Neural cell (in vitro differentiated cells): Measurements from ENCODE around the gene SMIM44. TPM values are rescaled to one million over a fixed set of nuclear protein-coding genes. Genes with fewer than 3 reads are reported as not detected.

Source experiments
- H2AFZ ChIP-seq: fragments of 200-600, 300-800 bp; sonication (generic), shearing (Covaris generic); 2 replicates; pipeline ENCODE4 v1.6.0; 2014; ENCODE audit warnings: low read depth, mild to moderate bottlenecking, antibody characterized with exemption, low read length, moderate library complexity
- H3F3A ChIP-seq: fragments of 200-600 bp; shearing (Covaris generic); 2 replicates; pipeline ENCODE4 v1.6.1; 2016; ENCODE audit warnings: mild to moderate bottlenecking, moderate library complexity, mixed read lengths, antibody characterized with exemption, low read length; ENCODE audit not compliant: insufficient read depth, poor library complexity, severe bottlenecking
- H3K27ac ChIP-seq: fragments of 200-600, 300-800 bp; sonication (generic), shearing (Covaris generic); 2 replicates; pipeline ENCODE4 v1.5.1; 2014; ENCODE audit warnings: mild to moderate bottlenecking, low read length, moderate library complexity
- H3K27me3 ChIP-seq: fragments of 300-800, 200-600 bp; sonication (generic), shearing (Covaris generic); 2 replicates; pipeline ENCODE4 v1.6.0; 2014; ENCODE audit warnings: mild to moderate bottlenecking, low read depth, low read length, moderate library complexity; ENCODE audit not compliant: insufficient read depth
- H3K36me3 ChIP-seq: fragments of 300-800, 200-600 bp; sonication (generic), shearing (Covaris generic); 2 replicates; pipeline ENCODE4 v1.5.1; 2014; ENCODE audit warnings: mild to moderate bottlenecking, antibody characterized with exemption, low read length, moderate library complexity; ENCODE audit not compliant: insufficient read depth
- H3K4me2 ChIP-seq: fragments of 300-800, 200-600 bp; sonication (generic), shearing (Covaris generic); 2 replicates; pipeline ENCODE4 v1.6.0; 2014; ENCODE audit warnings: mild to moderate bottlenecking, low read length
- H3K4me3 ChIP-seq: fragments of 300-800, 200-600 bp; sonication (generic), shearing (Covaris generic); 2 replicates; pipeline ENCODE4 v1.5.1; 2014; ENCODE audit warnings: mild to moderate bottlenecking, low read length, moderate library complexity
- H3K79me2 ChIP-seq: fragments of 200-600 bp; shearing (Covaris generic); replicated peaks from 2 replicates; pipeline ENCODE4 v1.6.0; 2014; ENCODE audit warnings: mild to moderate bottlenecking, low read length, moderate library complexity; ENCODE audit not compliant: insufficient read depth
- H3K9ac ChIP-seq: fragments of 300-800, 200-600 bp; sonication (generic), shearing (Covaris generic); 2 replicates; pipeline ENCODE4 v1.6.1; 2016; ENCODE audit warnings: mild to moderate bottlenecking, low read length, mixed read lengths
- H3K9me2 ChIP-seq: fragments of 200-600 bp; shearing (Covaris generic); 2 replicates; pipeline ENCODE4 v1.6.1; 2016; ENCODE audit warnings: mild to moderate bottlenecking, low read length, mixed read lengths; ENCODE audit not compliant: insufficient read depth
- H3K9me3 ChIP-seq: fragments of 200-600, 300-800 bp; sonication (generic), shearing (Covaris generic); 2 replicates; pipeline ENCODE4 v1.6.1; 2016; ENCODE audit warnings: mild to moderate bottlenecking, mixed run types, low read length, moderate library complexity, mixed read lengths
- H4K20me1 ChIP-seq: fragments of 200-600 bp; shearing (Covaris generic); 2 replicates; pipeline ENCODE4 v1.6.1; 2016; ENCODE audit warnings: mild to moderate bottlenecking, mixed run types; ENCODE audit not compliant: insufficient read depth
- EP300 ChIP-seq: fragments of 450-650 bp; conservative IDR thresholded peaks from 2 replicates; pipeline ENCODE4 v1.6.1; 2014; ENCODE audit warnings: antibody characterized with exemption, mild to moderate bottlenecking, moderate library complexity; ENCODE audit not compliant: poor library complexity, severe bottlenecking
- EZH2 ChIP-seq: fragments of 200-600, 300-800 bp; shearing (Covaris generic), sonication (generic); IDR thresholded peaks from 2 replicates; pipeline ENCODE4 v1.6.1; 2014; ENCODE audit warnings: antibody characterized with exemption, low read length, borderline replicate concordance, mild to moderate bottlenecking; ENCODE audit not compliant: insufficient read depth, poor library complexity, severe bottlenecking
- MXI1 ChIP-seq: fragments of 450-650 bp; conservative IDR thresholded peaks from 2 replicates; pipeline ENCODE4 v1.6.1; 2014; ENCODE audit warnings: antibody characterized with exemption, mild to moderate bottlenecking; ENCODE audit not compliant: poor library complexity, severe bottlenecking
- POLR2AphosphoS5 ChIP-seq: IDR thresholded peaks from 2 replicates; pipeline ENCODE4 v1.6.1; 2012
- RAD21 ChIP-seq: fragments of 450-650 bp; conservative IDR thresholded peaks from 2 replicates; pipeline ENCODE4 v1.6.1; 2014; ENCODE audit warnings: antibody characterized with exemption, mild to moderate bottlenecking, moderate library complexity
- SMC3 ChIP-seq: fragments of 450-650 bp; conservative IDR thresholded peaks from 2 replicates; pipeline ENCODE4 v1.6.1; 2014; ENCODE audit warnings: antibody characterized with exemption, mild to moderate bottlenecking, moderate library complexity; ENCODE audit not compliant: poor library complexity
- TAF1 ChIP-seq: IDR thresholded peaks from 2 replicates; pipeline ENCODE4 v1.6.1; 2012; ENCODE audit warnings: low read depth
- polyA plus RNA-seq: library from polyadenylated mRNA; depleted of rRNA; stranded (reverse); fragments of >200 nt; gene quantifications from 2 replicates; pipeline ENCODE4 v1.2.3, GENCODE V29; 2014
- TF ChIP-seq, protein P1 (sequence below): fragments of 450-650 bp; IDR thresholded peaks from 2 replicates; pipeline ENCODE4 v1.5.1; 2014; ENCODE audit warnings: antibody characterized with exemption, mild to moderate bottlenecking, moderate library complexity; ENCODE audit not compliant: poor library complexity, severe bottlenecking
- TF ChIP-seq, protein P2 (sequence below): IDR thresholded peaks from 2 replicates; pipeline ENCODE4 v1.6.1; 2012; ENCODE audit warnings: borderline replicate concordance

The SMIM44 gene
- polyA plus RNA-seq, 1 donor from 2014 or later: not detected

DNA sequence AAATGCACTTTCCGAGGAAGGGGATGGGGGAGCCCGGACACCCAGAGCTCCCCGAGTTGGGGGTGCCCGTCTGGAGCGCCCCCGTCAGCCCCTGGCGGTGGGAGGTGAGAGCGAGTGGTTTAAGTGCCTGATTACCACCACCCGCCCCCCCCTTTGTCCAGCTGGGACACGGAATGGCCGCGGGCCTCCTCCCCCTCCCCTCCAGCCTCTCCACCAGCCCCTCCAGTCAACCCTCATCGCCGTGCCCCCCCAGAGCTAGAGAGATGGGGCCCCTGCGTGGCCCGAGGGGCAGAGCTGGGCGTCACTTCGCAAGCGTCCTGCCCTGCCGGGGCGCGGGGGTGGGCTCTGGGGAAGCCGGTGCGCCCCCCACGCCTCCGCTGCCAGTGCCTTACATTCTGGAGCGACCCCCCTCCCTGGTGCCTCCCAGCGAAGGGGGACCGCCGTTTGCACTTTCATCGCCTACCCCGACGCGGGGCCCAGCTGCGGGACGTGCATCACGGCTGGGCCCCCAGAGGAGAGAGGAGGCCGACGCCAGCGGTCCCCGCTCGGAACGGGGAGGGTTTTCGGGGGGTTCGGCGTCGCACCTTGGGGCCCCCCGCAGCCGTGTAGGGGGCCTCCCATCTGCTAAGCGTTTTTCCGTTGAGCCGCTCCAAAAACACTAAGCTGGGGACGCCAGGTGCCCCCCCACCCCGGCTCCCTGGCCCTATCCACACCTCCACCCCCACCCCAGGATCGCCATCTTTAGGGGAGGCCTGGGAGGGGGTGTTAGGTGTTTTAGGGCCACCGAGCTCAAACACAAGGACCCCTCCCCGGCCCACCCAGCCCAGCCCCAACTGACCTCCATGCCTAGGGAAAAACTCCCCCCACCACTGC lies 19.3 kb downstream of the SMIM44 start:
- no peak overlapping the region for H3K9ac ChIP-seq
- no peaks in the 10 kb centered on the region for H4K20me1 ChIP-seq
- no peak overlapping the region for H2AFZ ChIP-seq
- H3K27me3 ChIP-seq: peaks cover 39% of the 10 kb centered on the region
- no peak overlapping the region for H3K4me3 ChIP-seq
- H3K4me2 ChIP-seq: no peak overlapping the region
- H3F3A ChIP-seq: no peaks in the 10 kb centered on the region
- H3K27ac ChIP-seq: no peak overlapping the region
- H3K79me2 ChIP-seq: no peaks in the 10 kb centered on the region
- no peaks in the 10 kb centered on the region for H3K9me3 ChIP-seq
- H3K36me3 ChIP-seq: no peaks in the 10 kb centered on the region
- no peaks in the 10 kb centered on the region for H3K9me2 ChIP-seq
- TF ChIP-seq POLR2AphosphoS5 (no peak), MXI1 (no peak), RAD21 (no peak)
- TF ChIP-seq, protein P1, sequence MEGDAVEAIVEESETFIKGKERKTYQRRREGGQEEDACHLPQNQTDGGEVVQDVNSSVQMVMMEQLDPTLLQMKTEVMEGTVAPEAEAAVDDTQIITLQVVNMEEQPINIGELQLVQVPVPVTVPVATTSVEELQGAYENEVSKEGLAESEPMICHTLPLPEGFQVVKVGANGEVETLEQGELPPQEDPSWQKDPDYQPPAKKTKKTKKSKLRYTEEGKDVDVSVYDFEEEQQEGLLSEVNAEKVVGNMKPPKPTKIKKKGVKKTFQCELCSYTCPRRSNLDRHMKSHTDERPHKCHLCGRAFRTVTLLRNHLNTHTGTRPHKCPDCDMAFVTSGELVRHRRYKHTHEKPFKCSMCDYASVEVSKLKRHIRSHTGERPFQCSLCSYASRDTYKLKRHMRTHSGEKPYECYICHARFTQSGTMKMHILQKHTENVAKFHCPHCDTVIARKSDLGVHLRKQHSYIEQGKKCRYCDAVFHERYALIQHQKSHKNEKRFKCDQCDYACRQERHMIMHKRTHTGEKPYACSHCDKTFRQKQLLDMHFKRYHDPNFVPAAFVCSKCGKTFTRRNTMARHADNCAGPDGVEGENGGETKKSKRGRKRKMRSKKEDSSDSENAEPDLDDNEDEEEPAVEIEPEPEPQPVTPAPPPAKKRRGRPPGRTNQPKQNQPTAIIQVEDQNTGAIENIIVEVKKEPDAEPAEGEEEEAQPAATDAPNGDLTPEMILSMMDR: no peak
- TF ChIP-seq, protein P2, sequence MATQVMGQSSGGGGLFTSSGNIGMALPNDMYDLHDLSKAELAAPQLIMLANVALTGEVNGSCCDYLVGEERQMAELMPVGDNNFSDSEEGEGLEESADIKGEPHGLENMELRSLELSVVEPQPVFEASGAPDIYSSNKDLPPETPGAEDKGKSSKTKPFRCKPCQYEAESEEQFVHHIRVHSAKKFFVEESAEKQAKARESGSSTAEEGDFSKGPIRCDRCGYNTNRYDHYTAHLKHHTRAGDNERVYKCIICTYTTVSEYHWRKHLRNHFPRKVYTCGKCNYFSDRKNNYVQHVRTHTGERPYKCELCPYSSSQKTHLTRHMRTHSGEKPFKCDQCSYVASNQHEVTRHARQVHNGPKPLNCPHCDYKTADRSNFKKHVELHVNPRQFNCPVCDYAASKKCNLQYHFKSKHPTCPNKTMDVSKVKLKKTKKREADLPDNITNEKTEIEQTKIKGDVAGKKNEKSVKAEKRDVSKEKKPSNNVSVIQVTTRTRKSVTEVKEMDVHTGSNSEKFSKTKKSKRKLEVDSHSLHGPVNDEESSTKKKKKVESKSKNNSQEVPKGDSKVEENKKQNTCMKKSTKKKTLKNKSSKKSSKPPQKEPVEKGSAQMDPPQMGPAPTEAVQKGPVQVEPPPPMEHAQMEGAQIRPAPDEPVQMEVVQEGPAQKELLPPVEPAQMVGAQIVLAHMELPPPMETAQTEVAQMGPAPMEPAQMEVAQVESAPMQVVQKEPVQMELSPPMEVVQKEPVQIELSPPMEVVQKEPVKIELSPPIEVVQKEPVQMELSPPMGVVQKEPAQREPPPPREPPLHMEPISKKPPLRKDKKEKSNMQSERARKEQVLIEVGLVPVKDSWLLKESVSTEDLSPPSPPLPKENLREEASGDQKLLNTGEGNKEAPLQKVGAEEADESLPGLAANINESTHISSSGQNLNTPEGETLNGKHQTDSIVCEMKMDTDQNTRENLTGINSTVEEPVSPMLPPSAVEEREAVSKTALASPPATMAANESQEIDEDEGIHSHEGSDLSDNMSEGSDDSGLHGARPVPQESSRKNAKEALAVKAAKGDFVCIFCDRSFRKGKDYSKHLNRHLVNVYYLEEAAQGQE: no peak

DNA sequence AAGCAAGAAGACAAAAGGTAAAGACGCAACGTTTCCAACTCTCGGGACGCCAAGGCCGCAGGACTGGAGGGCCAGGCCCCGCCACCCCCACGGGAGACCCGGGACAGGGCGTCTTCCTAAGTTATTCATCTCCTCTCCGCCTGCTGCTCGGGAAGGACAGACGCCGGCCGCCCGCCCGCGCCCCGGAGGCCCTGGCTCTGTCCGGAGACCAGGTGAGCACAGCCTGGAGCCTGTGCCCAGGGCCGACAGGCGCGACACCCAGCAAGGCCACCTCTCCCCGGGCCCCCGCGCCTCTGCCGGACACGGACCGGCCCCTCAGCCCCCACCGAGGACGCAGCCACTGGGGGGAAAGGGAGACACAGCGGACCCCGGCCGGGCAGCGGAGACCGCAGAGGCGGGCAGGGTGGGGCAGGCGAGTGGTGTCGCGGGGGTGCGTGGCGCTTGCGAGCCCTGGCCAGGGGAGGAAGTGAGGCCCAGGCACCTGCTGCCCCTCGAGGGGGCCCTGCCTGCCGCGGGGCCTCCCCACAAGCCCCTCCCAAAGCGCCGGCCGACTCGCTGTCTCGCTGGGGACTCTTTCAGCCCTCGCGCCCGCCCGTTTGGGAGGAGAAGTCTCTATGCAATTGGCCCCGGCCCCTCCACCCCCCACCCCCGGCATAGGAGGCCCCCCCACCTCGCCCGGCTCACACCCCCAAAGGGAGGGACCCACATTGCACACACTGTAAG lies 20.1 kb downstream of the SMIM44 start:
- H3K9ac ChIP-seq: no peak overlapping the region
- H2AFZ ChIP-seq: no peak overlapping the region
- H3K36me3 ChIP-seq: no peaks in the 10 kb centered on the region
- H3K79me2 ChIP-seq: no peaks in the 10 kb centered on the region
- no peaks in the 10 kb centered on the region for H4K20me1 ChIP-seq
- TF ChIP-seq MXI1: no peak
- no peak for TF ChIP-seq EP300
- TF ChIP-seq TAF1: no peak
- TF ChIP-seq RAD21: no peak
- no peak for TF ChIP-seq POLR2AphosphoS5
- no peak for TF ChIP-seq SMC3
- no peak for TF ChIP-seq EZH2
- TF ChIP-seq, protein P1: no peak
- TF ChIP-seq, protein P2: no peak
- no peaks in the 10 kb centered on the region for H3F3A ChIP-seq
- H3K4me2 ChIP-seq: no peak overlapping the region
- H3K9me3 ChIP-seq: no peaks in the 10 kb centered on the region
- no peak overlapping the region for H3K27ac ChIP-seq
- no peaks in the 10 kb centered on the region for H3K9me2 ChIP-seq
- H3K4me3 ChIP-seq: no peak overlapping the region
- peaks cover 39% of the 10 kb centered on the region for H3K27me3 ChIP-seq
